GM12878 (cell line): ENCODE measurements around the gene AGBL4. TPM values are rescaled to one million over a fixed set of nuclear protein-coding genes. Genes with fewer than 3 reads are reported as not detected.

Experiments used
- ATAC-seq: fragments of 200-7000 bp; cut with Tn5 transposase; 3 replicates; pipeline ENCODE4 v1.9.1; 2020; ENCODE audit warnings: mild to moderate bottlenecking, moderate library complexity
- BruUV-seq: library from RNA; stranded (reverse); fragments of 400-500 nt; replicated peaks from 2 replicates; lab custom pipeline; 2021; lab: Mats Ljungman, UMichigan
- CTCF ChIA-PET: fragments of 300-600 bp; sonication (Branson Sonifier 250); formaldehyde crosslinking; extraction: SDS; loops from one replicate; lab custom pipeline; 2021; ENCODE audit warnings: inconsistent platforms; lab: Yijun Ruan, JAX
- POLR2A ChIA-PET: fragments of 350-600 bp; formaldehyde crosslinking; extraction: SDS; loops from one replicate; lab custom pipeline; 2021; ENCODE audit warnings: inconsistent platforms; lab: Charles Lee
- RAD21 ChIA-PET: fragments of 300-600 bp; sonication (Branson Sonifier 250); formaldehyde crosslinking; loops from one replicate; lab custom pipeline; 2023; ENCODE audit warnings: antibody characterized with exemption; ENCODE audit not compliant: unreplicated experiment; lab: Charles Lee
- SMC1A ChIA-PET: fragments of 300-600 bp; sonication (Branson Sonifier 250); formaldehyde crosslinking; loops from one replicate; lab custom pipeline; 2023; ENCODE audit not compliant: unreplicated experiment, uncharacterized antibody; lab: Charles Lee
- DNase-seq: peaks from one replicate; pipeline ENCODE4 v3.0.0-alpha.2; 2011; ENCODE audit warnings: low read depth, low spot score
- FAIRE-seq: peaks from 3 replicates; lab custom pipeline; 2011; peaks lifted over from hg19 to GRCh38; lab: Jason Lieb, UNC
- H2AFZ ChIP-seq: 2 replicates; pipeline ENCODE4 v1.6.0; 2011; ENCODE audit warnings: low read depth, low read length, control low read depth; ENCODE audit not compliant: control insufficient read depth
- H3K27ac ChIP-seq: 2 replicates; pipeline ENCODE4 v1.5.1; 2011; ENCODE audit warnings: control low read depth; ENCODE audit not compliant: control insufficient read depth, insufficient read depth
- H3K27me3 ChIP-seq, 2 experiments: replicated peaks in 1 of 2; 2 replicates each; pipeline versions ENCODE4 v1.6.0 to v1.6.1; 2011; ENCODE audit warnings: low read length in 1 of 2; ENCODE audit not compliant: control insufficient read depth in 2 of 2, insufficient read depth in 2 of 2
- H3K36me3 ChIP-seq, 2 experiments: 2 replicates each; pipeline ENCODE4 v1.5.1; 2011; ENCODE audit warnings: low read length in 1 of 2; ENCODE audit not compliant: control insufficient read depth in 2 of 2, insufficient read depth in 2 of 2
- H3K4me1 ChIP-seq: 2 replicates; pipeline ENCODE4 v1.6.1; 2011; ENCODE audit warnings: mild to moderate bottlenecking, low read length, moderate library complexity, mixed read lengths; ENCODE audit not compliant: control insufficient read depth, insufficient read depth
- H3K4me2 ChIP-seq: 2 replicates; pipeline ENCODE4 v1.6.0; 2011; ENCODE audit warnings: control low read depth; ENCODE audit not compliant: control insufficient read depth, insufficient read depth
- H3K4me3 ChIP-seq: fragments of 200-600 bp; sonication (generic); 2 replicates; pipeline ENCODE4 v1.5.1; 2016
- H3K79me2 ChIP-seq: 2 replicates; pipeline ENCODE4 v1.6.0; 2011; ENCODE audit warnings: low read length; ENCODE audit not compliant: control insufficient read depth, insufficient read depth
- H3K9ac ChIP-seq: 2 replicates; pipeline ENCODE4 v1.8.0; 2011; ENCODE audit warnings: low read length, control low read depth, mixed read lengths; ENCODE audit not compliant: control insufficient read depth, insufficient read depth
- H3K9me3 ChIP-seq: replicated peaks from 3 replicates; pipeline ENCODE4 v1.5.1; 2011; ENCODE audit warnings: mild to moderate bottlenecking, low read length; ENCODE audit not compliant: control insufficient read depth, insufficient read depth
- H4K20me1 ChIP-seq: 2 replicates; pipeline ENCODE4 v1.6.0; 2011; ENCODE audit not compliant: control insufficient read depth, insufficient read depth
- CBX3 ChIP-seq: fragments of 200-600 bp; sonication (generic); IDR thresholded peaks from 2 replicates; pipeline ENCODE4 v1.6.1; 2016; ENCODE audit warnings: low read depth, borderline replicate concordance
- EZH2 ChIP-seq: IDR thresholded peaks from 2 replicates; pipeline ENCODE4 v1.6.1; 2012; ENCODE audit warnings: low read depth, mild to moderate bottlenecking, control low read depth, inconsistent platforms, low read length, borderline replicate concordance; ENCODE audit not compliant: control insufficient read depth
- GABPA ChIP-seq: IDR thresholded peaks from 2 replicates; pipeline ENCODE4 v1.6.1; 2014; ENCODE audit warnings: antibody characterized with exemption, low read depth, mild to moderate bottlenecking, inconsistent platforms
- JUND ChIP-seq: IDR thresholded peaks from 2 replicates; pipeline ENCODE4 v1.6.1; 2012; ENCODE audit warnings: low read depth, mild to moderate bottlenecking, low read length, improper control_type of control experiment, moderate library complexity
- PAX5 ChIP-seq: IDR thresholded peaks from 2 replicates; pipeline ENCODE4 v1.6.1; 2011; ENCODE audit warnings: low read depth, low read length, borderline replicate concordance
- SRF ChIP-seq, 2 experiments: IDR thresholded peaks; 2 replicates each; pipeline ENCODE4 v1.6.1; 2011; ENCODE audit warnings: low read depth in 2 of 2, low read length in 2 of 2, mild to moderate bottlenecking in 1 of 2, moderate library complexity in 1 of 2
- WGBS: methylation state at CpG from one replicate; pipeline ENCODE4 v1.1.6; 2016; ENCODE audit warnings: low lambda C conversion rate; ENCODE audit not compliant: insufficient replicate concordance, insufficient coverage; ENCODE audit errors: missing lambda C conversion rate; 5-methylcytosine and 5-hydroxymethylcytosine counted together
- in situ Hi-C: fragments of 300-500 bp; cut with MboI; formaldehyde crosslinking; loops from 9 replicates; pipeline ENCODE4 v1.14.3; 2018; ENCODE audit warnings: mixed read lengths
- intact Hi-C: fragments of 100-400 bp; cut with micrococcal nuclease; formaldehyde crosslinking; loops from one replicate; pipeline ENCODE4 v1.14.2; 2022; ENCODE audit not compliant: unreplicated experiment
- polyA plus RNA-seq, 11 experiments: library from polyadenylated mRNA; depleted of rRNA in 4 of 11; unstranded in 6 of 11; stranded (reverse) in 5 of 11; fragments of >200 nt; fragmentation: Nextera tagmentation in 4 of 11; fragmentation: Illumina TruSeq in 1 of 11; extraction: Ambion mirVana in 4 of 11; extraction: Trizol in 1 of 11; gene quantifications; 1 replicate in 1 of 11; 2 replicates in 10 of 11; pipeline versions ENCODE4 v1.2.1 to v1.2.3, GENCODE V29; 2011 to 2016; ENCODE audit warnings: inconsistent platforms in 2 of 11, missing spikeins in 2 of 11, low read depth in 1 of 11
- total RNA-seq, 4 experiments: library from RNA; depleted of rRNA in 3 of 4; stranded (reverse); fragments of >200 nt in 3 of 4; fragmentation: Illumina TruSeq in 1 of 4; extraction: Trizol in 1 of 4; gene quantifications; 2 replicates each; pipeline versions ENCODE4 v1.2.1 to v1.2.3, GENCODE V29; 2013 to 2021
- TF ChIP-seq, protein P1 (sequence below): fragments of 450-650 bp; IDR thresholded peaks from 2 replicates; pipeline ENCODE4 v1.6.1; 2018; ENCODE audit warnings: mild to moderate bottlenecking, low read depth, moderate library complexity; ENCODE audit not compliant: partially characterized antibody
- TF ChIP-seq, protein P2 (sequence below): fragments of 450-650 bp; formaldehyde crosslinking; IDR thresholded peaks from 2 replicates; pipeline ENCODE4 v1.5.0; 2022; ENCODE audit warnings: mild to moderate bottlenecking, missing genetic modification characterization
- TF ChIP-seq, protein P3 (sequence below): fragments of 450-650 bp; IDR thresholded peaks from 2 replicates; pipeline ENCODE4 v1.6.1; 2014; ENCODE audit warnings: mild to moderate bottlenecking
- TF ChIP-seq, protein P4 (sequence below): IDR thresholded peaks from 2 replicates; pipeline ENCODE4 v1.6.1; 2012; ENCODE audit warnings: mild to moderate bottlenecking, low read depth, low read length

The AGBL4 gene
- total and polyA plus RNA-seq, 10 of the 15 experiments (the other 5 are each of a cell fraction or from before 2014, with no cell fraction given), result 0.31 TPM; not detected in 9

DNA sequence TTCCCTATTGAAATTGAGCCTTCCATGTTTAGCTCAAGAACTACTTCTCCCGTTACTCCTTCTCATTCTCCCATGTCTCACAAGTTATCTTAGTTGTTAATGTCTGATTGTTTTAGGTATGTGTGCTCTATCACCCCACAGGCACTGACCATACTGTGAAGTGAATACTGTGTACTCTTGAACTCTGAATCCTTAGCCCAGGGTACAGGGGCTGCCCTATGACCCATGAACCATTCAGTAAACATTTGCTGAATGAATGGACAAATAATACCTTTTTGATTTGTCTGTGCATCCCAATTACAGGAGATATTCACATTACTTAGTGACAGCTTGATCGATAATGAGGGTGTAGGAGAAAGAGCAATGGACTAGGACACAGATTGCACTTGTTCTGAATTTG is 1077.7 kb downstream of the AGBL4 start:
- no peaks in the 10 kb centered on the region for H3K27me3 ChIP-seq
- H3K9me3 ChIP-seq, result no peaks in the 10 kb centered on the region
- DNase-seq (no peak), ATAC-seq (no peak), FAIRE-seq (no peak)
- intact Hi-C loops, result no loop called here
- ChIA-PET SMC1A (no interaction called here), POLR2A (no interaction called here), CTCF (no interaction called here), RAD21 (no interaction called here)
- no peaks in the 10 kb centered on the region for H3K36me3 ChIP-seq
- WGBS, result 22% methylated on average over 2 of the region's 2 CpGs
- H4K20me1 ChIP-seq, result no peaks in the 10 kb centered on the region
- H2AFZ ChIP-seq, result no peak overlapping the region
- TF ChIP-seq, protein P1, sequence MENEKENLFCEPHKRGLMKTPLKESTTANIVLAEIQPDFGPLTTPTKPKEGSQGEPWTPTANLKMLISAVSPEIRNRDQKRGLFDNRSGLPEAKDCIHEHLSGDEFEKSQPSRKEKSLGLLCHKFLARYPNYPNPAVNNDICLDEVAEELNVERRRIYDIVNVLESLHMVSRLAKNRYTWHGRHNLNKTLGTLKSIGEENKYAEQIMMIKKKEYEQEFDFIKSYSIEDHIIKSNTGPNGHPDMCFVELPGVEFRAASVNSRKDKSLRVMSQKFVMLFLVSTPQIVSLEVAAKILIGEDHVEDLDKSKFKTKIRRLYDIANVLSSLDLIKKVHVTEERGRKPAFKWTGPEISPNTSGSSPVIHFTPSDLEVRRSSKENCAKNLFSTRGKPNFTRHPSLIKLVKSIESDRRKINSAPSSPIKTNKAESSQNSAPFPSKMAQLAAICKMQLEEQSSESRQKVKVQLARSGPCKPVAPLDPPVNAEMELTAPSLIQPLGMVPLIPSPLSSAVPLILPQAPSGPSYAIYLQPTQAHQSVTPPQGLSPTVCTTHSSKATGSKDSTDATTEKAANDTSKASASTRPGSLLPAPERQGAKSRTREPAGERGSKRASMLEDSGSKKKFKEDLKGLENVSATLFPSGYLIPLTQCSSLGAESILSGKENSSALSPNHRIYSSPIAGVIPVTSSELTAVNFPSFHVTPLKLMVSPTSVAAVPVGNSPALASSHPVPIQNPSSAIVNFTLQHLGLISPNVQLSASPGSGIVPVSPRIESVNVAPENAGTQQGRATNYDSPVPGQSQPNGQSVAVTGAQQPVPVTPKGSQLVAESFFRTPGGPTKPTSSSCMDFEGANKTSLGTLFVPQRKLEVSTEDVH, result no peak
- TF ChIP-seq EZH2, result no peak
- TF ChIP-seq GABPA, result no peak
- TF ChIP-seq CBX3, result no peak
- TF ChIP-seq JUND, result no peak
- TF ChIP-seq, protein P2, sequence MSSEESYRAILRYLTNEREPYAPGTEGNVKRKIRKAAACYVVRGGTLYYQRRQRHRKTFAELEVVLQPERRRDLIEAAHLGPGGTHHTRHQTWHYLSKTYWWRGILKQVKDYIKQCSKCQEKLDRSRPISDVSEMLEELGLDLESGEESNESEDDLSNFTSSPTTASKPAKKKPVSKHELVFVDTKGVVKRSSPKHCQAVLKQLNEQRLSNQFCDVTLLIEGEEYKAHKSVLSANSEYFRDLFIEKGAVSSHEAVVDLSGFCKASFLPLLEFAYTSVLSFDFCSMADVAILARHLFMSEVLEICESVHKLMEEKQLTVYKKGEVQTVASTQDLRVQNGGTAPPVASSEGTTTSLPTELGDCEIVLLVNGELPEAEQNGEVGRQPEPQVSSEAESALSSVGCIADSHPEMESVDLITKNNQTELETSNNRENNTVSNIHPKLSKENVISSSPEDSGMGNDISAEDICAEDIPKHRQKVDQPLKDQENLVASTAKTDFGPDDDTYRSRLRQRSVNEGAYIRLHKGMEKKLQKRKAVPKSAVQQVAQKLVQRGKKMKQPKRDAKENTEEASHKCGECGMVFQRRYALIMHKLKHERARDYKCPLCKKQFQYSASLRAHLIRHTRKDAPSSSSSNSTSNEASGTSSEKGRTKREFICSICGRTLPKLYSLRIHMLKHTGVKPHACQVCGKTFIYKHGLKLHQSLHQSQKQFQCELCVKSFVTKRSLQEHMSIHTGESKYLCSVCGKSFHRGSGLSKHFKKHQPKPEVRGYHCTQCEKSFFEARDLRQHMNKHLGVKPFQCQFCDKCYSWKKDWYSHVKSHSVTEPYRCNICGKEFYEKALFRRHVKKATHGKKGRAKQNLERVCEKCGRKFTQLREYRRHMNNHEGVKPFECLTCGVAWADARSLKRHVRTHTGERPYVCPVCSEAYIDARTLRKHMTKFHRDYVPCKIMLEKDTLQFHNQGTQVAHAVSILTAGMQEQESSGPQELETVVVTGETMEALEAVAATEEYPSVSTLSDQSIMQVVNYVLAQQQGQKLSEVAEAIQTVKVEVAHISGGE (CRISPR knock-in tag), result no peak
- TF ChIP-seq, protein P3, sequence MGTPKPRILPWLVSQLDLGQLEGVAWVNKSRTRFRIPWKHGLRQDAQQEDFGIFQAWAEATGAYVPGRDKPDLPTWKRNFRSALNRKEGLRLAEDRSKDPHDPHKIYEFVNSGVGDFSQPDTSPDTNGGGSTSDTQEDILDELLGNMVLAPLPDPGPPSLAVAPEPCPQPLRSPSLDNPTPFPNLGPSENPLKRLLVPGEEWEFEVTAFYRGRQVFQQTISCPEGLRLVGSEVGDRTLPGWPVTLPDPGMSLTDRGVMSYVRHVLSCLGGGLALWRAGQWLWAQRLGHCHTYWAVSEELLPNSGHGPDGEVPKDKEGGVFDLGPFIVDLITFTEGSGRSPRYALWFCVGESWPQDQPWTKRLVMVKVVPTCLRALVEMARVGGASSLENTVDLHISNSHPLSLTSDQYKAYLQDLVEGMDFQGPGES, result no peak
- no peak for TF ChIP-seq SRF (IDR thresholded peaks at IDR 0.05; ENCODE audit: low read depth in 2 of 2, low read length in 2 of 2)
- TF ChIP-seq, protein P4, sequence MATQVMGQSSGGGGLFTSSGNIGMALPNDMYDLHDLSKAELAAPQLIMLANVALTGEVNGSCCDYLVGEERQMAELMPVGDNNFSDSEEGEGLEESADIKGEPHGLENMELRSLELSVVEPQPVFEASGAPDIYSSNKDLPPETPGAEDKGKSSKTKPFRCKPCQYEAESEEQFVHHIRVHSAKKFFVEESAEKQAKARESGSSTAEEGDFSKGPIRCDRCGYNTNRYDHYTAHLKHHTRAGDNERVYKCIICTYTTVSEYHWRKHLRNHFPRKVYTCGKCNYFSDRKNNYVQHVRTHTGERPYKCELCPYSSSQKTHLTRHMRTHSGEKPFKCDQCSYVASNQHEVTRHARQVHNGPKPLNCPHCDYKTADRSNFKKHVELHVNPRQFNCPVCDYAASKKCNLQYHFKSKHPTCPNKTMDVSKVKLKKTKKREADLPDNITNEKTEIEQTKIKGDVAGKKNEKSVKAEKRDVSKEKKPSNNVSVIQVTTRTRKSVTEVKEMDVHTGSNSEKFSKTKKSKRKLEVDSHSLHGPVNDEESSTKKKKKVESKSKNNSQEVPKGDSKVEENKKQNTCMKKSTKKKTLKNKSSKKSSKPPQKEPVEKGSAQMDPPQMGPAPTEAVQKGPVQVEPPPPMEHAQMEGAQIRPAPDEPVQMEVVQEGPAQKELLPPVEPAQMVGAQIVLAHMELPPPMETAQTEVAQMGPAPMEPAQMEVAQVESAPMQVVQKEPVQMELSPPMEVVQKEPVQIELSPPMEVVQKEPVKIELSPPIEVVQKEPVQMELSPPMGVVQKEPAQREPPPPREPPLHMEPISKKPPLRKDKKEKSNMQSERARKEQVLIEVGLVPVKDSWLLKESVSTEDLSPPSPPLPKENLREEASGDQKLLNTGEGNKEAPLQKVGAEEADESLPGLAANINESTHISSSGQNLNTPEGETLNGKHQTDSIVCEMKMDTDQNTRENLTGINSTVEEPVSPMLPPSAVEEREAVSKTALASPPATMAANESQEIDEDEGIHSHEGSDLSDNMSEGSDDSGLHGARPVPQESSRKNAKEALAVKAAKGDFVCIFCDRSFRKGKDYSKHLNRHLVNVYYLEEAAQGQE, result no peak
- TF ChIP-seq PAX5, result no peak
- in situ Hi-C loops, result no loop called here
- H3K4me3 ChIP-seq, result no peak overlapping the region
- no peak overlapping the region for H3K9ac ChIP-seq
- no peaks in the 10 kb centered on the region for H3K79me2 ChIP-seq
- H3K27ac ChIP-seq, result no peak overlapping the region
- no peaks in the 10 kb centered on the region for H3K4me1 ChIP-seq
- no TSS peak for BruUV-seq
- H3K4me2 ChIP-seq, result no peak overlapping the region
